PC-3 (cell line): ENCODE results near the gene DCDC2. TPM values are rescaled to one million over a fixed set of nuclear protein-coding genes. Genes with fewer than 3 reads are reported as not detected.
"Not testable (repeated sequence)": the region's sequence is repeated elsewhere in the genome, so short reads cannot be mapped to it uniquely, and the experiment has no call there.

Experiments used
- ATAC-seq: fragments of 200-7000 bp; cut with Tn5 transposase; 2 replicates; pipeline ENCODE4 v1.9.1; 2020; ENCODE audit warnings: mild to moderate bottlenecking, moderate library complexity
- BruUV-seq: library from RNA; stranded (reverse); fragments of 400-500 nt; replicated peaks from 2 replicates; lab custom pipeline; 2021; lab: Mats Ljungman, UMichigan
- CTCF ChIA-PET: fragments of 300-600 bp; sonication (Branson Sonifier 250); formaldehyde crosslinking; loops from one replicate; lab custom pipeline; 2022; ENCODE audit warnings: antibody characterized with exemption; lab: Charles Lee
- POLR2A ChIA-PET: fragments of 300-600 bp; sonication (Branson Sonifier 250); formaldehyde crosslinking; loops from one replicate; lab custom pipeline; 2022; ENCODE audit warnings: antibody characterized with exemption; ENCODE audit not compliant: unreplicated experiment; lab: Charles Lee
- DNase-seq: peaks from one replicate; pipeline ENCODE4 v3.0.0-alpha.2; 2015
- H2AFZ ChIP-seq: fragments of 300-600 bp; sonication (generic); 2 replicates; pipeline ENCODE4 v1.6.0; 2016; ENCODE audit warnings: antibody characterized with exemption, low read length
- H3F3A ChIP-seq: fragments of 300-600 bp; sonication (generic); one replicate; pipeline ENCODE4 v1.6.0; 2017; ENCODE audit warnings: antibody characterized with exemption, low read length, control low read depth, mild to moderate bottlenecking; ENCODE audit not compliant: unreplicated experiment
- H3K27ac ChIP-seq: fragments of 300-600 bp; sonication (generic); 2 replicates; pipeline ENCODE4 v1.5.1; 2016; ENCODE audit warnings: mild to moderate bottlenecking, low read length
- H3K27me3 ChIP-seq: fragments of 300-600 bp; sonication (generic); 2 replicates; pipeline ENCODE4 v1.6.1; 2016; ENCODE audit warnings: low read length, mixed read lengths
- H3K36me3 ChIP-seq: fragments of 300-600 bp; sonication (generic); 2 replicates; pipeline ENCODE4 v1.6.1; 2016; ENCODE audit warnings: low read depth, mixed run types, low read length, mixed read lengths
- H3K4me1 ChIP-seq: fragments of 300-600 bp; sonication (generic); 2 replicates; pipeline ENCODE4 v1.5.1; 2016; ENCODE audit warnings: low read length; ENCODE audit not compliant: insufficient read depth
- H3K4me2 ChIP-seq: fragments of 300-600 bp; sonication (generic); 2 replicates; pipeline ENCODE4 v1.6.0; 2016; ENCODE audit warnings: low read length
- H3K4me3 ChIP-seq: fragments of 300-600 bp; sonication (generic); 2 replicates; pipeline ENCODE4 v1.5.1; 2016; ENCODE audit warnings: mild to moderate bottlenecking, low read length, mixed read lengths
- H3K79me2 ChIP-seq: fragments of 300-600 bp; sonication (generic); 2 replicates; pipeline ENCODE4 v1.6.1; 2017; ENCODE audit warnings: low read length, mixed read lengths
- H3K9ac ChIP-seq: fragments of 300-600 bp; sonication (generic); 2 replicates; pipeline ENCODE4 v1.6.0; 2016; ENCODE audit warnings: mild to moderate bottlenecking, low read length
- H3K9me2 ChIP-seq: fragments of 300-600 bp; sonication (generic); replicated peaks from 2 replicates; pipeline ENCODE4 v1.6.1; 2016; ENCODE audit warnings: mixed run types, low read length, mixed read lengths
- H3K9me3 ChIP-seq: fragments of 300-600 bp; sonication (generic); 2 replicates; pipeline ENCODE4 v1.6.1; 2016; ENCODE audit warnings: low read length, mixed read lengths
- H4K20me1 ChIP-seq: fragments of 300-600 bp; sonication (generic); 2 replicates; pipeline ENCODE4 v1.6.1; 2016; ENCODE audit warnings: low read length, mixed read lengths
- CTCF ChIP-seq: fragments of 300-600 bp; sonication (generic); conservative IDR thresholded peaks from 2 replicates; pipeline ENCODE4 v1.5.1; 2017; ENCODE audit warnings: antibody characterized with exemption, low read depth, mild to moderate bottlenecking, low read length
- EZH2 ChIP-seq: fragments of 300-600 bp; sonication (generic); IDR thresholded peaks from one replicate; pipeline ENCODE4 v1.6.1; 2017; ENCODE audit warnings: antibody characterized with exemption, mild to moderate bottlenecking, low read length; ENCODE audit not compliant: unreplicated experiment
- EZH2phosphoT487 ChIP-seq: fragments of 300-600 bp; sonication (generic); IDR thresholded peaks from 2 replicates; pipeline ENCODE4 v1.6.1; 2018; ENCODE audit warnings: mild to moderate bottlenecking, antibody characterized with exemption, low read length, borderline replicate concordance
- intact Hi-C: fragments of 100-400 bp; cut with micrococcal nuclease; formaldehyde crosslinking; loops from 2 replicates; pipeline ENCODE4 v1.9.0; 2023
- total RNA-seq: library from RNA; depleted of rRNA; stranded (reverse); fragments of >200 nt; gene quantifications from 2 replicates; pipeline ENCODE4 v1.2.3, GENCODE V29; 2014

Gene DCDC2
- total RNA-seq, 1 experiment from 2014 or later, result 0.11 TPM

GRCh38 chr6:24245275-24245674 is 112.6 kb downstream of the DCDC2 start:
- Histone ChIP-seq H2AFZ (no peak overlapping the region), H3K9ac (no peak overlapping the region), H3K4me2 (no peak overlapping the region), H3K4me3 (no peak overlapping the region), H3K36me3 (no peaks in the 10 kb centered on the region), H3K9me2 (no peaks in the 10 kb centered on the region), H3K79me2 (no peaks in the 10 kb centered on the region), H4K20me1 (no peaks in the 10 kb centered on the region), H3K9me3 (no peaks in the 10 kb centered on the region), H3K27ac (no peak overlapping the region), H3K4me1 (no peaks in the 10 kb centered on the region), H3K27me3 (peaks cover 60% of the 10 kb centered on the region), H3F3A (no peaks in the 10 kb centered on the region)
- no TSS peak for BruUV-seq
- TF ChIP-seq EZH2, result no peak
- TF ChIP-seq CTCF, result no peak
- no peak for TF ChIP-seq EZH2phosphoT487
- DNase-seq (no peak), ATAC-seq (no peak)
- POLR2A ChIA-PET, result no interaction called here
- intact Hi-C loops, result no loop called here
- CTCF ChIA-PET, result no interaction called here

GRCh38 chr6:24242924-24243323 is 114.9 kb downstream of the DCDC2 start:
- BruUV-seq, result no TSS peak

GRCh38 chr6:24241779-24242178 is 116.1 kb downstream of the DCDC2 start:
- BruUV-seq, DNase-seq, H3K9ac ChIP-seq, H3K27ac ChIP-seq, H3K4me2 ChIP-seq, H3K4me3 ChIP-seq, intact Hi-C loops, H4K20me1 ChIP-seq, H3K36me3 ChIP-seq, POLR2A ChIA-PET, CTCF ChIA-PET, H3K79me2 ChIP-seq, ATAC-seq, H3K9me2 ChIP-seq, H3K9me3 ChIP-seq, H3F3A ChIP-seq, H3K4me1 ChIP-seq, H2AFZ ChIP-seq: not testable (repeated sequence)
- peaks cover 36% of the 10 kb centered on the region for H3K27me3 ChIP-seq

More at GRCh38 chr6:24242924-24243323, 114.9 kb downstream of the DCDC2 start:
- ChIA-PET POLR2A (no interaction called here), CTCF (no interaction called here)
- H3K4me1 ChIP-seq, result no peaks in the 10 kb centered on the region
- DNase-seq (no peak), ATAC-seq (no peak)
- H3K4me2 ChIP-seq, result no peak overlapping the region
- H3K9me2 ChIP-seq, result no peaks in the 10 kb centered on the region
- no peak overlapping the region for H2AFZ ChIP-seq
- H4K20me1 ChIP-seq, result no peaks in the 10 kb centered on the region
- no peak overlapping the region for H3K9ac ChIP-seq
- no peaks in the 10 kb centered on the region for H3F3A ChIP-seq
- no peak overlapping the region for H3K4me3 ChIP-seq
- no peak overlapping the region for H3K27ac ChIP-seq
- no peaks in the 10 kb centered on the region for H3K9me3 ChIP-seq
- H3K79me2 ChIP-seq, result no peaks in the 10 kb centered on the region
- peaks cover 41% of the 10 kb centered on the region for H3K27me3 ChIP-seq
- no peaks in the 10 kb centered on the region for H3K36me3 ChIP-seq
- intact Hi-C loops, result no loop called here
- TF ChIP-seq EZH2phosphoT487 (no peak), EZH2 (no peak), CTCF (no peak)
